Gastroesophageal sphincter (tissue), 3 donors: Measurements from ENCODE around the gene GRAMD4.

Experiments used
- POLR2A ChIP-seq, 2 donors: fragments of 450-650 bp; IDR thresholded peaks; one replicate each; pipeline ENCODE4 v1.6.1; 2017; ENCODE audit warnings: antibody characterized with exemption in 2 of 2, mild to moderate bottlenecking in 2 of 2, moderate library complexity in 1 of 2
- TF ChIP-seq, protein P1 (sequence below), 4 experiments: fragments of 200-600 bp in 2 of 4; fragments of 450-650 bp in 2 of 4; sonication (generic) in 1 of 4; IDR thresholded peaks; one replicate each; pipeline ENCODE4 v1.5.1; 2017 to 2019; ENCODE audit warnings: antibody characterized with exemption in 4 of 4, mild to moderate bottlenecking in 2 of 4, moderate library complexity in 2 of 4

DNA sequence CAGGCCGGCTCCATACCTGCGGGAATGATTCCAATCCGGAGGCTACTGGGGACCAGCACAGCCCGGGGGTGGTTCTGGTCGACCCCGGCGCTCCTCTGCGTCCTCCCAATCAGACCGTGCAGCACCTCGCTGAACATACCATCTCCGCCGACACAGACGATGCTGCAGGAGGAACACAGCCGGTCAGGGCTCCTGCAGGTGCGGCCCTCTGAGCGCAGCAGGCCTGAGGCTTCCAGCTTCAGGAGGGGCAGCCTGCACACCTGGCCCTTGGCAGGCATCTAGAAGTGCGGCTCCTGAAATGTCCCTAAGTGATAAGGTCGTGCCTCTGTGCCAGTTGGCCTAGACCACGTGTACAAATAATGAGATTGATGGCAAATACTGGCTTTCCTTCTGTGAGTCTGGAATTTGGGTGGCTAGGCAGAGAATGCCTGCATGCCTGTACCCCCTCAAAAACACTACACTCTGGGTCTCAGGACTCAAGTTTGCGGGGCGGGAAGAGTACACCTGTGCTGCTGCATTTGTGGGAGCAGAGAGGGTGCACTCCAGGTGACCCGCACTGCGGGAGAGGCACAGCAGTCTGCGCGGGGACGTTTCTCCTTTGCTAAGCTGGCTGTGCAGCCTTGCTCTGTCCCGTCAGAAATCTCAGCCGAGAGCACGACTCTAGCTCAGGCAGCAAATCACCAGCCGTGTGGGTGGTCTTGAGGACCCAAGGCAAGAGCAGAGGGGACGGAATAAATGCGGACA is 87.8 kb downstream of the GRAMD4 start:
- TF ChIP-seq, protein P1, sequence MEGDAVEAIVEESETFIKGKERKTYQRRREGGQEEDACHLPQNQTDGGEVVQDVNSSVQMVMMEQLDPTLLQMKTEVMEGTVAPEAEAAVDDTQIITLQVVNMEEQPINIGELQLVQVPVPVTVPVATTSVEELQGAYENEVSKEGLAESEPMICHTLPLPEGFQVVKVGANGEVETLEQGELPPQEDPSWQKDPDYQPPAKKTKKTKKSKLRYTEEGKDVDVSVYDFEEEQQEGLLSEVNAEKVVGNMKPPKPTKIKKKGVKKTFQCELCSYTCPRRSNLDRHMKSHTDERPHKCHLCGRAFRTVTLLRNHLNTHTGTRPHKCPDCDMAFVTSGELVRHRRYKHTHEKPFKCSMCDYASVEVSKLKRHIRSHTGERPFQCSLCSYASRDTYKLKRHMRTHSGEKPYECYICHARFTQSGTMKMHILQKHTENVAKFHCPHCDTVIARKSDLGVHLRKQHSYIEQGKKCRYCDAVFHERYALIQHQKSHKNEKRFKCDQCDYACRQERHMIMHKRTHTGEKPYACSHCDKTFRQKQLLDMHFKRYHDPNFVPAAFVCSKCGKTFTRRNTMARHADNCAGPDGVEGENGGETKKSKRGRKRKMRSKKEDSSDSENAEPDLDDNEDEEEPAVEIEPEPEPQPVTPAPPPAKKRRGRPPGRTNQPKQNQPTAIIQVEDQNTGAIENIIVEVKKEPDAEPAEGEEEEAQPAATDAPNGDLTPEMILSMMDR (IDR thresholded peaks at IDR 0.05) = no peak
- TF ChIP-seq POLR2A (IDR thresholded peaks at IDR 0.05) = no peak
